ENCODE results near the gene LMO2.
"Not testable (repeated sequence)": the region's sequence is repeated elsewhere in the genome, so short reads cannot be mapped to it uniquely, and the experiment has no call there.

The LMO2 gene

DNA sequence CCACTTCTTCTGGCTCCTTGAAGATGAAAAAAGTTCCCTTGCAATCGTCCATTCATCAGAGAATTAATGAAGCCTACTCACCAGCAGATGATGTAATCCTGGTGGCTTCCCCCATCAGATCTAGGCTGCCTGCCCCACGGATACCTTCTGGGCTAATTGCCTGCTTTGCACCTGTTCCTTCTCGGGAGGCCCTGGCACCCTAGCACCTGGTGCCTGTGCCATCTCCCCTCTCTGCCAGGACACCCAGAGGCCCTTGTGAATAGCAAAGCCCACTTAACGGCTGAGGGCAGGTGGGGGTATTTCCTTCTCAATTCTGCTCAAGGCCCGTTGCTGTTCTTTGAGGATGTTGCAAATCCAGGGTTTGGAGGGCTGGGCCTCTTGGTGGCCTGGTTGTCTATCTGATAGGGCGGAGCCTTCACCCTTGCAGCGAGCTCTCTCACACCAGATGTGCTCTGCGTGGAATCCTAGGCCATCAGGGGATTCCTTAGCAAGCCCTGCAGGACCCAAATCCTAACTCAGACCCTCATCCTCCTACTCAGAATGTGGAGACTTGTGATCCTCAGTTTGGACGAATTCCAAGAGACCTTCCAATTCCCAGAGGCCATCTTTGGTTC is at the start of gene LMO2:
TSS of gene LMO2 (minus strand) at position 363 of the 614 bp plus-strand sequence. CDS start 22,360 bp downstream, outside the sequence.
- DNase-seq (ENCODE audit: low read depth) = no peak

DNA sequence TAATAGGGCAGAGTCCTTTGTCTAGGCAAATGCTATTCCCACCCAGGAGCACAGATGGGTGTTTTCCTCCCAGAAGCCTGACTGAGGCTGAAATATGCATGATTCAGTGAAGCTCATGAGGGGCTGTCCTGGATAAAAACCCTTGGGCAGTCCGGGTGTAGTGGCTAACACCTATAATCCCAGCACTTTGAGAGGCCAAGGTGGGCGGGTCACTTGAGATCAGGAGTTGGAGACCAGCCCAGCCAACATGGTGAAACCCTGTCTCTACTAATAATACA is 48.6 kb upstream of the LMO2 start:
- no peak for DNase-seq (ENCODE audit: low read depth)

DNA sequence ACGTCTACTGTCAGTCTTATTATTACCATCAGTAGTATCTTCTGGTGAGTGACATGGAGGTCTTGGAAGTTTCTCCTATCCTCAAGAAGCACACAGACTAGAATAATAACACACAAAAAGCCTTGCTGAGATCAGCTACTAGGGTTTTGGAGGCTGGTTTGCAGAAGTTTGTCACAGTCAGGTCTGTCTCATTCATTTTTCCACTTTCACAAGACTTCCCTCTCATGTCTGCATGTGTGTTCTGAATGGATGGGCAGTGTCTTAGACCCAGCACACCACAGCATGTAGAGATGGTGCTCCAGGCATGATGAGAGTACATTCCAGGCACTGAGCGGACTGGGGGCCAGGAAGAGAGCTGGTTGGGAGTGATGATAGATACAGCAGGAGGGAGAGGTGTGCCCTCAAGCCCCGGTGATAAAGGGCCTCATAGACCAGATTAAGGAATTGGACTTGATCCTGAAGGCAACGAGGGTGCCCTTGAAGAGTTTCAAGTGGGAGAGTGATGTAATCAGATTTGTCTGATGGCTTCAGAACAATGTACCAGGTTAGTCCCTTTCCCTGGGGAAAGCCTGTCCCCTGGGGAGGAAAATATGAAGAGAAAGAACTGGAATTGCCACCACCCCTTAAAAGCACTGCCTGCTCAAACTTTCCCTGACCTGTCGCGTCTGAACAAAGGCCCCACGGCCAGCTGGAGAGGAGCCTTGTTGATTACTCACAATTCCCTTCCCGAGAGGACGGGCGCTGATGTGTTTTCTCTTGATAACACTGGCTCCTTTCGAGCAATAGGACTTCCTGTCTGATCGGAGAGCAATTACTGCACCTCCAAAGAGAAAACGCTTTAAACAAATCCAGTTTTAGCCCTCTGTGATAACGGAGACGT is 45.1 kb upstream of the LMO2 start:
- DNase-seq (ENCODE audit: low read depth) = no peak

DNA sequence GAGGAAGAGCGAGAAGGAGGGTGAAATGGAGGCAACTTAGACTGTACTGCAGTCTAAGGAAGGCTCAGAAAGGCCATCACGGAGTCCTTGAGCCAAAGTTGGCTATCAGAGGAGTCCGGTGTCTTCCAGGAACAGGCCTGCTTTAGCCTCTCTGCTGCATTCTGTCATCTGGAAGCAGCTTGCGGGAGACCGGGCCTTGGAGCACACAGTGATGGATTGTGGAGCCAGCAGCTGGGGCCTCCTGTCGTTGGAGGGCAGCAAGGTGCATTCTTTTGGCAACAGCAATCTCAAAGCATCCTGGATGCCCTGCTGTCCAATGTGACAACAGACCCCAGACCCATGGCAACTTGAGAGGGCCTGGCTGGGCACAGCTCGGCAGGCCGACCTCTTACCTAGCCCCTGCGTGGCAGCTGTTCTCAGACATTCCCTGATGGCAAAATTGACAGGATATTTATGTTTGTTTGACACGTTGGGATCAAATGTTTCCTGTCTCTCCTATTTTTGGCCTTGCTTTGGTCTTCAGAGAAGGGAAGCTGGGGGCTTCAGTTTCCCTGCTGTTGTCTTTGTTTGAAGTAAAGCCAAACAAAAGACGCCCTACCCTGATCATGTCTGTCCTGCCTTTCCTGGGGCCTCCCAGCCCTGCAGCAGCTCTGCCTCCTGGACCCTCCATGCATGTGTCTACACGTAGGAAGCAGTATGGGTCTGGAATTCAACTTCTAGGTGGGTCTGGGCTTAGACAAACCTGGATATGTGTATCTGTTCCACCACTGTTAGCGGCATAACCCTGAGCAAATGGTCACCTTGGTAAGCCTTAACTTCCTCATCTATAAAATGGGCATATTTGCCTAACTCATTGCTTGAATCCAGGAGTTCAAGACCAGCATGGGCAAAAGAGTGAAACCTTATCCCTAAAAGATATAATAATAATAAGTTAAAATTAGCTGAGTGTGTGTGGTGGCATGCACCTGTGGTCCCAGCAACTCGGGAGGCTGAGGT is 43.9 kb upstream of the LMO2 start:
- no peak for DNase-seq (ENCODE audit: low read depth)

DNA sequence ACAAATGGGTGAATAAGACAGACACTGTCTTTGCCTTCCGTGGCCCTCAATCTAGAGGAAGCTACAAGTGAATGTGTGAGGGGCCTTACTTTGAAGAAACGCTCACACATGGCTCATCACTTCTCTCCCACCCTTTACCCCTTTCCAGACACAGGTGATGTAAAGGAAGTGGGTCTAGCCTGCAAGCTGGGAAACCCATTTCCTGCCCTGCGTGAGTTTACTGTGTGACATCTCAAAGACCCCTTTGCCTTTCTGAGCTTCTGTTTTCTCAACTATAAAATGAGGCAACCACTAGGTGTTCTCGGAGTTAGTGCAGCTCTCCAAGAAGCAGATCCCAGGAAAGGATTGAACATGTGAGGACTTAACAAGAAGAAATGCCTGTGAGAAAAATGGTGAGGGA is 43.1 kb upstream of the LMO2 start:
- no peak for DNase-seq (ENCODE audit: low read depth)

DNA sequence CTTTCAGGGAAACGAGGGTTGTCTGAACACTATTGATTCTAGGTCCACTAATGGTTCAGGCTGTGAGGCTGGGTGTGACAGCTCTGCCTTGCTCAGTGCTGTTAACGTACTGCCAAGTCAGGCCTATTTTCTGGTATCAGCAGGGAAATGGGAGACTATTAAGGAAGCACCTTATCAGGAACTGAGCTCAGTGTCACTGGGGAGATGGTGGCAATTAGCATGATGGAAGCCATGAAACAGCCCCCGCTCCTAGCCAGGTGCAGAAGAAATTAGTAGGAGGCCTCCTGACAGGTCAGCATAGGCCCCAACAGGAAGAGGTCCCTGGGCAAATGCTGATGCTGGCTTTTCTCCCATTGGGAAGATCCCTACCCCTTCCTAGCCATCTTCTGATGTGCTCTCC is 42.6 kb upstream of the LMO2 start:
- no peak for DNase-seq (ENCODE audit: low read depth)

DNA sequence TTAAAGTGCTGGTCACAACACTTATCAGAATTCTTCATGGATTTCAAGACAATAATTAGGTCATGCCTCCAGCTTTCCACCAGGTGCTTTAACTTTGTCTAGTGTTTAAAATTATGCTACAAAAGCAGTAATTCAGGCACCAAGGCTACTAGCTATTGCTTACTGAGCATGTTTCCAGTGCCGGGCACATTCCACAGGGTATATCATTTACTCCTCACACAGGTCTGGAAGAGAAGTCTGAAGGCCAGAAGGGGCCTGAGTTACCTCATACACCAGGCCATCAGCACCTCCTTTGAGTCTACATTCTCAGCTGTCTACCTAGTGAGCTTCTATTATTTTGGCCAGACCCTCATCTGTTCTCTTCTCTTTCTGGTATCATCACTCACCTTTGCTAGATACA is 41.7 kb upstream of the LMO2 start:
- no peak for DNase-seq (ENCODE audit: low read depth)

DNA sequence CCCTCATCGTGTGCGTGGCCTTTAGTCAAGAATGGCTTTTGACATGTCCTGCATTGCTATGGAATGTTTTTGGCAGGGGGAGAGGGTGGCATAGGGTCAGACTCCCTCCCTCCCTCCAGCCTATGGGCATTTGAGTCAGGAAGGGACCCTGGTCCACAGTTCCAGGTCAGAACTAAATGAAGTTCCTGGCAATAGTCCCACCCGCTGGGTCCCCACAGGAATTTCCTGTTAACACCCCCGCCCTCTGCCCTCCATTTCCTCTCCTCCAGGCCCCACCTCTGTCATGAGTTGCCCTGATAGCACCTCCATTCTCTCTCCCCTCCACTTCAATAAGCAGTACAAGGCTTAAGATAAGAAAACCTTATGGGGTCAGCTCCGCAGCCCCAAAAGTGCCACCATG is 40.8 kb upstream of the LMO2 start:
- no peak for DNase-seq (ENCODE audit: low read depth)

DNA sequence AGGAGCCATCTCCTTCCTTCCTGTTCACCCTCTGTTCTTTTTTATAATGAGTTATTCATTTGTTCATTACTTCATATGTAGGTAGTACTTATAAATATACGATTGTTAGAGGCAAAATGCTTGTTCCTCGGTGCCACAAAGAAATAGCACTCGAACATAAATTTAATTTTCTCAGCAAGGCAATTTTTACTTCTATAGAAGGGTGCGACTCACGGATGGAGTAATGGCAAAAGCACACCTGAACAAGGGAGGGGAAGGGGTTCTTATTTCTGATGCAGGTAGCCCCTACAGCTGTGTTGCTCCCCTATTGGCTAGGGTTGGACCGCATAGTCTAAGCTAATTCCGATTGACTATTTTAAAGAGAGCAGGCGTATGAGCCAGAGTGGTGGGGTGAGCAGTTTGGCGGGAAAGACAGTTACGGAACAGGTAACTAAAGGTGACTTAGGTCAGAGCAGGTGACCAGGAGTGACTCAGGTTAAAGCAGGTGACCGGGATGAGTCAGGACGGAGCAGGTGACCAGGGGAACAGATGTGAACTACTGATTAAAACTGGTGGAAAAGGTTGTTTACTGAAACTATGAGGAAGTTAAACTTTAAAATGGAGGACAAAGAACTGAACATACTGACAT is 40.0 kb upstream of the LMO2 start:
- DNase-seq (ENCODE audit: low read depth) = not testable (repeated sequence)

DNA sequence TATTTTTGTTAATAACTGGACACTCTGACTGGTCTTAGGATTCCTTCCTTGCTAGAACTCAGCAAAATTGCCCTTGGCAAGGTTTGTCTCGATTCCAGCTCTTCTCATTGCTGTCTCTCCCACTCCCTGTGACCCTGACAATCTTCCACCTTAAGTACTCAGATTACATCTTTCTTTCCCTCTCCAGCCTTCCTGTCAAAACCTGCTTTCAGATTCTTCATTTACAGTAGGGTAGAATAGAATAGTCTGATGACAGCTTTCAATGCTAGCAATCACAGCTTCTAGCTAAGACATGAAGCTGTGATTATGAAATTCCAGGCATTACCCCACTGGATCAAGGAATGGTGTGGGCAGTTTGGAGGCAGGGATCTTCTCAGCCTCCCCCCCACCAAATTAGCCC is 39.2 kb upstream of the LMO2 start:
- no peak for DNase-seq (ENCODE audit: low read depth)

DNA sequence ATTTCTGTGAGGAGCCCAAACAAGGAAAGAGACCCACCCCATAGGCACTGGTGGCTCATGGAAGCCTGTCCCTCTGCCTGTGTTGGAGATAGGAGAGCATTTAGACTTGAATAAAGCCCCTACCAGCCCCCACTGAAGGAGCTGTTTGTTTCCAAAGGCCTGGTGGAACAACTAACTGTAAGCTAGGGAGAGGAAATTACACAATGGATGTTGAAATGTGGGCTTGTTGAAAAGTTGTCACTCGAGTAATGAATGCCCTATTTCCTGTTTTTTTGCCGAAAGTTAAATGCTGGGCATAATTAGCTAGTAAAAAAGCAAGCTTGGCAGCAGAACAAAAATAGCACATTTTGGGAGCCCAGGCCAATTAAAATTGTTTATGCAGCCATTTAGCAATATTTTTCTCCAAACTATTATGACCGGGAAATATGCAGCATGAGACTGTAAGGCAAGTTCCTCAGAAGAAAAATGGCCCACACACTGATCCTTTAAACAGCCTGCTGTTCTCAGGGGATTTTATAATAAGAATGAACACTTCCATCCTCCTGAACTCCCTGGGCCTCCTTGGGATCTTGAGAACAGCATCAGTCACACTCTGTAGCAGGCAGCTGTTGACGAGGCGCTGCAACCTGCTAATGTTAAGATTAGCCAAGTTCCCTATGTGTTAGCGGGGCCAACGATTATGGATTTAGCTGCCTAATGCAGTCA is 38.6 kb upstream of the LMO2 start:
- no peak for DNase-seq (ENCODE audit: low read depth)

DNA sequence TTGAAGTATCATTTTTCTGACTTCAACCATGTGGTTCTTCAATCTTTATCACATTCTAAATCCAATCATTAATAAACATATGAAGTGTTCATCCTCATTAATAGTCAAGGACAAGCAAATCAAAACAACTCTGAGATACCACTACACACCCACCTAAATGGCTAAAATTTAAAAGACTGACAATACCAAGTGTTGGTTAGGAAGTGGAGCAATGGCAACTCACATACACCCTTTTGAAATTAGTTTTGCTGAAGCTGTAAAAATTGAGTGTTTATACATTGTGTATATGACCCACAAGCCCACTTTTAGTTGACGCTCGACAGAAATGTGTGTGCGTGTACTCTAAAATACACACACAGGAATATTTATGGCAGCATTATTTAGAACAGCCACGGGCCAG is 36.7 kb upstream of the LMO2 start:
- no peak for DNase-seq (ENCODE audit: low read depth)

DNA sequence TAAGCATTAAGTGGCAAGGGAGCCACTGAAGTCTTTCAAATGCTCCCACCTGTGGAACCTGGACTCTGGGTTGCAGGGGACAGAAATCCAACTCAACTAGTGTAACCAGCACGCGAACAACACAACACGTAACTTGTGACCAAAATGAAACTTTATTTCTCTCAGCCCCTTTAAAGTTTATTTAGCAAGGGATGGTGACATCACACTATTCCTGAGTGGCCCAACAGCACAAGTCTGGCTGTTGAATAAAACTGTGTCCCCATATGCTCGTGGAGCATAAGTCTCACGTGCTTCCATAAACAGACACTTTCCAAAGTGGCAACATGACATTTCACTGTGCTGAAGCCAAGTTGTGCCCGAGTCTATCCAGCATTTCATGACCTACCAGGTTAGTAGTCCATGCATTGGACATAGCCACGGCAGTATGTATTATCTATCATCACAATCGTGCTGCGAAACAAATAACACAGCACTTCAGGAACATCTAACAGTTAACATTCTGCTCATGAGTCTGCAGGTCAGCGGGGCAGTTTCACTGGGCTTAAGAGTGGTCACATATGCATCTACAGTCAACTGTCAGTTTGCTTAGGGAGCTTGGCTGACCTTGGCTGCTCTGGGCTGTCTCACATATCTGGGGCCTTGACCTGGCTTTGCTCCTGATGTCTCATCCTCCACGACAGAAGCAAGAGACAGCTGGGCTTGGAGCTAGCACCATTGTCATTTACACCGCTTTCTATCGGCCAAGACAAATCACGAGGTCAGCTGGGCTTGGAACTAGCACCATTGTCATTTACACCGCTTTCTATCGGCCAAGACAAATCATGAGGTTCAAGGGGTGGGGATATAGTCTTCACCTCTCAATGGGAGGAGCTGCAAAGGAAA is 35.0 kb upstream of the LMO2 start:
- DNase-seq (ENCODE audit: low read depth) = no peak

DNA sequence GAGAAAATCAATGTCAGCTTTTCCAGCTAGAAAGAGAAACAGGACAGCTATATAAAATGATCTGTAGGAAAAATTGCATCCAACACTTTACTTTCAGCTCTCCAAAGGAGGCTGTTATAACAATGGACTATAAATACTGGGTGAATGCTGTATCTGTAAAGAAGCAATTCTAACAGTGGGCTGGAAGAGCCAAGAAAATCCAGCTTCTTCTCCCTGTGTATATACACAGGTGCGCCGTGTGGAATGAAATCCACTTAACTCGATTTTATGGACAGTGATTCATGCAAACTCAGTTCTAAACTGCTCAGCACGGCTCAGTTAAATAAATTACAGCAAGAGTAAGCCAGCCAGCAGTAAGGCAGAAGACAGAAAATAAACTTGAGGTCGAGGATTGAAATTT is 32.5 kb upstream of the LMO2 start:
- DNase-seq (ENCODE audit: low read depth) = no peak

DNA sequence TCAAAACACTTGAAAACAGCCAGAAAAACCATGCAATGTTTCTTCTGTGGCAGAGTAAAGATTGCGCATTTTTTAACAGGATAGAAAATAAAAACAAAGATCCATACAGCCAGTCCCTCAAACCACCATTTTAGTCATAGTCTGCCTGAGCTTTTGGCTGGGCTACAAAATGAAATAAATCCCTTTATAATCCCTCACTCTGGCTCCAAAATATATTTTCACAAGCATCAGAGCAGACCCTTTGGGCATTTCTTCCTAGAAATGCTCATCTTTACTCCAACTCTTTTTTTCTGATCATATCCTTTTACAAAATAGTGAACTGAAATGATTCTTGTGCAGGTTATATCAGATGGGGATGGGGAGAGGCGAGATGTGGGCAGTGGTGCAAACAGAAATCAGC is 31.8 kb upstream of the LMO2 start:
- DNase-seq (ENCODE audit: low read depth) = no peak

DNA sequence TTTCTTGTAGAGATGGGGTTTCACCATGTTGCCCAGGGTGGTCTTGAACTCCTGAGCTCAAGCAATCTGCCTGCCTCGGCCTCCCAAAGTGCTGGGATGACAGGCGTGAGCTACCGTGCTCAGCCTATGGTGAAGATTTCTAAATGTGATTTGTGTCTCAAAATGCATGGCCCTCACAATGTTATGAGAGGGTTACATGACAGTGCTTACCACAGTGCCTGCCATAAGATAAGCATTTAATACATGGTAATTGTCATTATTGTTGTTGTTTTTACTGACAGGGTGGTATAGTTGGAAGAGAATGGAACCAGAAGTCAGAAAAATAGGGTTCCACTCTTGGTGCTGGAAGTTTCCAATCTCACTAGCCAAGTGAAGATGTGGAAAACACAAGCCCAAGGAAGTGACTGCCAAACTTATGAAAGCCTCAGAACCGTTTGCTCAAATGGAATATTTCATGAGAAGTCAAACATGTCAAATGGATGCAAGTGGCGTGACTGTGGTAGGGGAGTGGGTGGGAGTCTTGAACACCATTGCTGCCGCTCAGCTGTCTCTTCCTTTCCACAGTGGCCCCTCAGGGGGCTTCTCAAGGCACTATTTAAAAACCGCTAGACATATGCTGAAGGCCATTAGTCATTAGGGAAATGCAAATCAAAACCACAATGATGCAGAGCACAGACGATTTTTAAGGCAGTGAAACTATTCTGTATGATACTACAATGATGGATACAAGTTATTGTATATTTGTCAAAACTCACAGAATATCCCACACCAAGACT is 29.1 kb upstream of the LMO2 start:
- DNase-seq (ENCODE audit: low read depth) = no peak

DNA sequence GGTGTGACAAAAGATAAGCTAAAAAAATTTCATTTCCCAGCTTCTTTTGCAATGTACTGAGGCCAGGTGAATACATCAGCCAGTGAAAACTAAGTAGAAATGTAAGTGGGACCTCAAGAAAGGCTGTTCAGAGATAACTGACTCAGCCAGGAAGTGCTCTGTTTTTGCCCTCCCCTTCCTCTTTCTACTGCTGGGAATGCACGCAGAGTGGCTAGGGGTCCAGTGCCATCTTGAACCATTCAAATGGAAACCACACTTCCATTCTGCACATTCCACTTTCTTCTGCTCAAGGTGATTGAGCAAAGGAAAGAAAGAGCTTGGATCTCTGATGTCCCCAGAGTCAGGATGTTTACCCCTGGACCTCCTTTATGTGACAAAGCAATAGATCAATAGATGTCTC is 27.8 kb upstream of the LMO2 start:
- no peak for DNase-seq (ENCODE audit: low read depth)

DNA sequence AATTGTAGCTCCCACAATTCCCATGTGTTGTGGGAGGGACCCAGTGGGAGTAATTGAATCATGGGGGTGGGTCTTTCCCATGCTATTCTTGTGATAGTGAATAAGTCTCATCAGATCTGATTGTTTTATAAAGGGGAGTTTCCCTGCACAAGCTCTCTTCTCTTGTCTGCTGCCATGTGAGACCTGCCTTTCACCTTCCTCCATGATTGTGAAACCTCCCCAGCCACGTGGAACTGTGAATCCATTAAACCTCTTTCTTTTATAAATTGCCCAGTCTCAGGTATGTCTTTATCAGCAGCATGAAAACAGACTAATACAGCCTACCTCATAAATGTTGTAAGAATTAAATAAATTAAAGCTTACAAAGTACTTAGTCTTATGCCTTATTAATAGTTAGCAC is 25.5 kb upstream of the LMO2 start:
- not testable (repeated sequence) for DNase-seq (ENCODE audit: low read depth)

DNA sequence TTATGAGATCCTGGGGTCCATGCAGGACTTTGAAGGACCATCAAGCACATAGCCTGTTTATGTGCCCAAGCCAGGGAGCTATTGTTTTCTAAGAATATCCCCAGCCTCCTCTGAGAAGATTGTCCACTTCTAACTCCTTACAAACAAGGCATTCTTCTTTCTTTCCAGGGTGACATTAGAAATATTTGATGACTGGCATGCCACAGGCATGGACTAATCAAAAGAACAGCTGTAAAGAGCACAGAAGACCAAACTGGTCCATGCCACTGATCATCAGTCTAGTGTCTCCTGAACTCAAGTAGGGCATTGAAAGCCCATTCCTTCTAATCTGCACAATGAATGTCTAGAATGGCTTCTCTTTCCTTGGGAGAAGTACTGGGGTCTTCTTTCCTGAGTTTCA is 24.9 kb upstream of the LMO2 start:
- no peak for DNase-seq (ENCODE audit: low read depth)

DNA sequence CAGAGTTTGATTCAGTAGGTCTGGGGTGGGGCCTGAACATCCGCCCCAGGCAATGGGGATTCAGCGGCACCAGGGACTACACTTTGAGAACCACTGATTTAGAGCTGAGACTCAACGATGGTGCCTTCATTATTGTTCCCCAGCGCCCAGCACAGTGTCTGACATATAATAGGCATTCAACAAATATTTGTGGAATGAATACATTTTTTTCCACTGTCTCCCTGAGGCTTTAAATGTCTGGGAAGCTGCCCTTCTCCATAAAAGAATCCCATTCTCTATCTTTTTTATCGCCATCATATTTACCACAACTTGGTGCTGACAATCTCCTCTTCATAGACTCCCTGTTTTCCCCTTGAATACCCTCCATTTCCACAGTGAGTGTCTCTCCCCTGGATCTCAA is 23.6 kb upstream of the LMO2 start:
- DNase-seq (ENCODE audit: low read depth) = no peak

Data from fibroblast of the conjunctiva (primary cell).